ENCODE measurements around the gene SORCS2.

Gene SORCS2

GRCh38 chr4:7591409-7592053 lies 399.2 kb downstream of the SORCS2 start:
- POLR2A ChIA-PET = no interaction called here
- no peak for DNase-seq (ENCODE audit: low read depth, low spot score)
- TF ChIP-seq CTCF (IDR thresholded peaks at IDR 0.05; ENCODE audit: insufficient read depth, low read length, missing control alignments) = no peak
- H3K4me3 ChIP-seq (ENCODE audit: low read depth, low read length) = no peak overlapping the region
- CTCF ChIA-PET = no interaction called here

GRCh38 chr4:7593646-7594412 lies 401.5 kb downstream of the SORCS2 start:
- no peak for TF ChIP-seq CTCF (IDR thresholded peaks at IDR 0.05; ENCODE audit: insufficient read depth, low read length, missing control alignments)
- CTCF ChIA-PET = no interaction called here
- H3K4me3 ChIP-seq (ENCODE audit: low read depth, low read length) = no peak overlapping the region
- no peak for DNase-seq (ENCODE audit: low read depth, low spot score)
- POLR2A ChIA-PET = no interaction called here

- no peak for DNase-seq (ENCODE audit: low read depth, low spot score)
- POLR2A ChIA-PET = no interaction called here
- CTCF ChIA-PET = no interaction called here
- TF ChIP-seq CTCF (IDR thresholded peaks at IDR 0.05; ENCODE audit: insufficient read depth, low read length, missing control alignments) = no peak
- H3K4me3 ChIP-seq (ENCODE audit: low read depth, low read length) = no peak overlapping the region
Observed at GRCh38 chr4:7595934-7596461, 403.7 kb downstream of the SORCS2 start.

GRCh38 chr4:7596918-7597606 lies 404.7 kb downstream of the SORCS2 start:
- no peak overlapping the region for H3K4me3 ChIP-seq (ENCODE audit: low read depth, low read length)
- ChIA-PET CTCF (no interaction called here), POLR2A (no interaction called here)
- DNase-seq (ENCODE audit: low read depth, low spot score) = no peak
- TF ChIP-seq CTCF (IDR thresholded peaks at IDR 0.05; ENCODE audit: insufficient read depth, low read length, missing control alignments) = no peak

GRCh38 chr4:7598939-7599790 lies 406.8 kb downstream of the SORCS2 start:
- no peak overlapping the region for H3K4me3 ChIP-seq (ENCODE audit: low read depth, low read length)
- DNase-seq (ENCODE audit: low read depth, low spot score) = no peak
- CTCF ChIA-PET = interaction anchor here (0.7 kb wide), 1 partner anchor 12 kb away, joined by 3 read pairs; no protein-coding TSS in a partner anchor
- POLR2A ChIA-PET = no interaction called here
- no peak for TF ChIP-seq CTCF (IDR thresholded peaks at IDR 0.05; ENCODE audit: insufficient read depth, low read length, missing control alignments)
